Kidney capillary endothelial cell (primary cell): ENCODE data around the gene RBM19.

Experiments
- DNase-seq: peaks from one replicate; pipeline ENCODE4 v3.0.0-alpha.2; 2018; ENCODE audit warnings: low spot score

The RBM19 gene

GRCh38 chr12:113855998-113856397, 110.1 kb downstream of the RBM19 start:
- no peak for DNase-seq

GRCh38 chr12:113854385-113855142, 111.6 kb downstream of the RBM19 start:
- DNase-seq = no peak

GRCh38 chr12:113853491-113853890, 112.6 kb downstream of the RBM19 start:
- no peak for DNase-seq

- DNase-seq = no peak
These were observed 113.2 kb downstream of the RBM19 start for GRCh38 chr12:113852695-113853490.

- DNase-seq = no peak
These were observed 113.9 kb downstream of the RBM19 start for GRCh38 chr12:113852264-113852663.

- no peak for DNase-seq
These were observed 115.6 kb downstream of the RBM19 start for GRCh38 chr12:113850309-113851056.

- DNase-seq = no peak
These were observed 118.3 kb downstream of the RBM19 start for GRCh38 chr12:113847856-113848255.

- no peak for DNase-seq
These were observed 119.0 kb downstream of the RBM19 start for GRCh38 chr12:113846883-113847755.

GRCh38 chr12:113845900-113846674, 120.0 kb downstream of the RBM19 start:
- no peak for DNase-seq

- no peak for DNase-seq
These were observed 121.5 kb downstream of the RBM19 start for GRCh38 chr12:113844495-113845210.

GRCh38 chr12:113842699-113843098, 123.4 kb downstream of the RBM19 start:
- no peak for DNase-seq

- DNase-seq = no peak
These were observed 124.3 kb downstream of the RBM19 start for GRCh38 chr12:113841786-113842185.

GRCh38 chr12:113840401-113841042, 125.6 kb downstream of the RBM19 start:
- DNase-seq = no peak

GRCh38 chr12:113838896-113839295, 127.2 kb downstream of the RBM19 start:
- no peak for DNase-seq

- DNase-seq = no peak
These were observed 128.4 kb downstream of the RBM19 start for GRCh38 chr12:113837528-113838296.

GRCh38 chr12:113837084-113837483, 129.0 kb downstream of the RBM19 start:
- DNase-seq = no peak

- no peak for DNase-seq
These were observed 130.2 kb downstream of the RBM19 start for GRCh38 chr12:113835896-113836295.

GRCh38 chr12:113835433-113835832, 130.7 kb downstream of the RBM19 start:
- DNase-seq = no peak

GRCh38 chr12:113833422-113833821, 132.7 kb downstream of the RBM19 start:
- DNase-seq = no peak
